ENCODE results near the gene SENP2.

GRCh38 chr3:185648396-185648795, 62.3 kb downstream of the SENP2 start:
- TF ChIP-seq CTCF (conservative IDR thresholded peaks at IDR 0.05) (no peak), ZFX (IDR thresholded peaks at IDR 0.05) (no peak)

All from C4-2B (cell line).